ENCODE results near the gene SIRT7.

SIRT7 gene

GRCh38 chr17:81895400-81895799, 22.6 kb downstream of the SIRT7 start:
- Histone ChIP-seq H3K9me3 (ENCODE audit: severe bottlenecking) (peaks cover 1% of the 10 kb centered on the region), H3K4me3 (ENCODE audit: severe bottlenecking) (no peak overlapping the region), H3K27ac (ENCODE audit: poor library complexity, severe bottlenecking) (no peak overlapping the region), H3K36me3 (ENCODE audit: low read depth) (peaks cover 64% of the 10 kb centered on the region), H3K4me1 (ENCODE audit: insufficient read depth, poor library complexity, severe bottlenecking) (peaks cover 20% of the 10 kb centered on the region), H3K27me3 (ENCODE audit: insufficient read depth, poor library complexity, severe bottlenecking) (no peaks in the 10 kb centered on the region)
- no peak for DNase-seq (ENCODE audit: low spot score)
- TF ChIP-seq CTCF (IDR thresholded peaks at IDR 0.05; ENCODE audit: poor library complexity, severe bottlenecking), result no peak
- no peak for ATAC-seq (ENCODE audit: low read depth)

GRCh38 chr17:81891303-81891552, 26.7 kb downstream of the SIRT7 start:
- Histone ChIP-seq H3K4me3 (ENCODE audit: severe bottlenecking) (peak overlapping the region; percentile 72), H3K4me1 (ENCODE audit: insufficient read depth, poor library complexity, severe bottlenecking) (peaks cover 4% of the 10 kb centered on the region), H3K36me3 (ENCODE audit: low read depth) (peaks cover 70% of the 10 kb centered on the region), H3K9me3 (ENCODE audit: severe bottlenecking) (peaks cover 1% of the 10 kb centered on the region), H3K27me3 (ENCODE audit: insufficient read depth, poor library complexity, severe bottlenecking) (no peaks in the 10 kb centered on the region), H3K27ac (ENCODE audit: poor library complexity, severe bottlenecking) (peak overlapping the region; percentile 79)
- ATAC-seq (ENCODE audit: low read depth) (no peak), DNase-seq (ENCODE audit: low spot score) (no peak)
- TF ChIP-seq CTCF (IDR thresholded peaks at IDR 0.05; ENCODE audit: poor library complexity, severe bottlenecking), result no peak

- DNase-seq (ENCODE audit: low spot score), result no peak
- H3K4me1 ChIP-seq (ENCODE audit: insufficient read depth, poor library complexity, severe bottlenecking), result peaks cover 4% of the 10 kb centered on the region
These were observed 27.3 kb downstream of the SIRT7 start for GRCh38 chr17:81890447-81891302.

GRCh38 chr17:81889602-81890001, 28.4 kb downstream of the SIRT7 start:
- TF ChIP-seq CTCF (IDR thresholded peaks at IDR 0.05; ENCODE audit: poor library complexity, severe bottlenecking), result no peak
- DNase-seq (ENCODE audit: low spot score) (no peak), ATAC-seq (ENCODE audit: low read depth) (no peak)
- Histone ChIP-seq H3K36me3 (ENCODE audit: low read depth) (peaks cover 71% of the 10 kb centered on the region), H3K4me1 (ENCODE audit: insufficient read depth, poor library complexity, severe bottlenecking) (peaks cover 4% of the 10 kb centered on the region), H3K9me3 (ENCODE audit: severe bottlenecking) (peaks cover 1% of the 10 kb centered on the region), H3K27ac (ENCODE audit: poor library complexity, severe bottlenecking) (peak overlapping the region; percentile 79), H3K27me3 (ENCODE audit: insufficient read depth, poor library complexity, severe bottlenecking) (no peaks in the 10 kb centered on the region), H3K4me3 (ENCODE audit: severe bottlenecking) (no peak overlapping the region)

More at GRCh38 chr17:81890447-81891302, 27.3 kb downstream of the SIRT7 start:
- H3K4me3 ChIP-seq (ENCODE audit: severe bottlenecking), result peak overlapping the region; percentile 72
- ATAC-seq (ENCODE audit: low read depth), result no peak
- TF ChIP-seq CTCF (IDR thresholded peaks at IDR 0.05; ENCODE audit: poor library complexity, severe bottlenecking), result no peak
- peaks cover 1% of the 10 kb centered on the region for H3K9me3 ChIP-seq (ENCODE audit: severe bottlenecking)
- H3K36me3 ChIP-seq (ENCODE audit: low read depth), result peaks cover 70% of the 10 kb centered on the region
- no peaks in the 10 kb centered on the region for H3K27me3 ChIP-seq (ENCODE audit: insufficient read depth, poor library complexity, severe bottlenecking)
- H3K27ac ChIP-seq (ENCODE audit: poor library complexity, severe bottlenecking), result peak overlapping the region; percentile 79

GRCh38 chr17:81888988-81889595, 28.9 kb downstream of the SIRT7 start:
- no peak overlapping the region for H3K27ac ChIP-seq (ENCODE audit: poor library complexity, severe bottlenecking)
- no peak for ATAC-seq (ENCODE audit: low read depth)
- DNase-seq (ENCODE audit: low spot score), result no peak

More at GRCh38 chr17:81888988-81889595, 28.9 kb downstream of the SIRT7 start:
- Histone ChIP-seq H3K4me1 (ENCODE audit: insufficient read depth, poor library complexity, severe bottlenecking) (peaks cover 4% of the 10 kb centered on the region), H3K4me3 (ENCODE audit: severe bottlenecking) (no peak overlapping the region), H3K36me3 (ENCODE audit: low read depth) (peaks cover 71% of the 10 kb centered on the region), H3K9me3 (ENCODE audit: severe bottlenecking) (peaks cover 1% of the 10 kb centered on the region), H3K27me3 (ENCODE audit: insufficient read depth, poor library complexity, severe bottlenecking) (no peaks in the 10 kb centered on the region)
- TF ChIP-seq CTCF (IDR thresholded peaks at IDR 0.05; ENCODE audit: poor library complexity, severe bottlenecking), result no peak

All from RWPE2 (cell line).